Parathyroid adenoma (tissue), 2 donors: Measurements from ENCODE around the gene BST1.

Experiments used
- H2AFZ ChIP-seq: fragments of 300-600 bp; sonication (generic); one replicate; pipeline ENCODE4 v1.7.0; 2017; ENCODE audit warnings: antibody characterized with exemption, mild to moderate bottlenecking
- H3K27ac ChIP-seq: fragments of 300-600 bp; sonication (generic); one replicate; pipeline ENCODE4 v1.7.0; 2017
- H3K27me3 ChIP-seq: fragments of 300-600 bp; sonication (generic); one replicate; pipeline ENCODE4 v1.7.0; 2017; ENCODE audit warnings: low read length; ENCODE audit not compliant: control insufficient read depth, insufficient read depth
- H3K36me3 ChIP-seq: fragments of 300-600 bp; sonication (generic); one replicate; pipeline ENCODE4 v1.7.0; 2017; ENCODE audit warnings: low read length; ENCODE audit not compliant: control insufficient read depth, insufficient read depth
- H3K4me1 ChIP-seq: fragments of 300-600 bp; sonication (generic); one replicate; pipeline ENCODE4 v1.7.0; 2017; ENCODE audit warnings: control low read depth
- H3K4me2 ChIP-seq: fragments of 300-600 bp; sonication (generic); one replicate; pipeline ENCODE4 v1.7.0; 2017; ENCODE audit warnings: low read length
- H3K4me3 ChIP-seq: fragments of 300-600 bp; sonication (generic); one replicate; pipeline ENCODE4 v1.7.0; 2017; ENCODE audit warnings: low read depth, low read length
- H3K79me2 ChIP-seq: fragments of 300-600 bp; sonication (generic); one replicate; pipeline ENCODE4 v1.7.0; 2017; ENCODE audit warnings: control low read depth
- H3K9ac ChIP-seq: fragments of 300-600 bp; sonication (generic); one replicate; pipeline ENCODE4 v1.7.0; 2017; ENCODE audit warnings: mild to moderate bottlenecking
- H3K9me3 ChIP-seq: fragments of 300-600 bp; sonication (generic); one replicate; pipeline ENCODE4 v1.7.0; 2017; ENCODE audit warnings: low read length; ENCODE audit not compliant: control insufficient read depth
- TF ChIP-seq, protein P1 (sequence below): fragments of 300-600 bp; sonication (generic); IDR thresholded peaks from one replicate; pipeline ENCODE4 v1.7.0; 2017; ENCODE audit warnings: antibody characterized with exemption, mild to moderate bottlenecking
- donor health status: primary hyperparathyroidism.

BST1 gene, protein sequence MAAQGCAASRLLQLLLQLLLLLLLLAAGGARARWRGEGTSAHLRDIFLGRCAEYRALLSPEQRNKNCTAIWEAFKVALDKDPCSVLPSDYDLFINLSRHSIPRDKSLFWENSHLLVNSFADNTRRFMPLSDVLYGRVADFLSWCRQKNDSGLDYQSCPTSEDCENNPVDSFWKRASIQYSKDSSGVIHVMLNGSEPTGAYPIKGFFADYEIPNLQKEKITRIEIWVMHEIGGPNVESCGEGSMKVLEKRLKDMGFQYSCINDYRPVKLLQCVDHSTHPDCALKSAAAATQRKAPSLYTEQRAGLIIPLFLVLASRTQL

DNA sequence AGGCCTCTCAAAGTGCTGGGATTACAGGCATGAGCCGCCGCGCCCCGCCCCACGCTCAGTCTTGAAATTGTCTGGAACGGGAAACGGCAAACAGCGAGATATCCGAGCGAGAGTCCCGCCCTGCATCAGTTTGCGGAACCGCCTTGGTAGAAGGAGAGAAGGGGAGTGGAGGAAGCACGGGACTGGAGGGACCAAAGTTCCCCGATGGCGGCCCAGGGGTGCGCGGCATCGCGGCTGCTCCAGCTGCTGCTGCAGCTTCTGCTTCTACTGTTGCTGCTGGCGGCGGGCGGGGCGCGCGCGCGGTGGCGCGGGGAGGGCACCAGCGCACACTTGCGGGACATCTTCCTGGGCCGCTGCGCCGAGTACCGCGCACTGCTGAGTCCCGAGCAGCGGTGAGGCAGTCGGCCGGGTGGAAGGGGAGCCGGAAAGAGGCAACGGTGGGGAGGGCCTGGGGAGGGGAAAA is at the start of gene BST1:
BST1 (plus strand) TSS at position 125 of the 463 bp plus-strand sequence; CDS start at position 205, 80 bp downstream.
- peak within 1 kb of the TSS; percentile 78 for H2AFZ ChIP-seq
- no peaks in the 10 kb centered on the region for H3K79me2 ChIP-seq
- H3K9me3 ChIP-seq, result no peaks in the 10 kb centered on the region
- TF ChIP-seq, protein P1, sequence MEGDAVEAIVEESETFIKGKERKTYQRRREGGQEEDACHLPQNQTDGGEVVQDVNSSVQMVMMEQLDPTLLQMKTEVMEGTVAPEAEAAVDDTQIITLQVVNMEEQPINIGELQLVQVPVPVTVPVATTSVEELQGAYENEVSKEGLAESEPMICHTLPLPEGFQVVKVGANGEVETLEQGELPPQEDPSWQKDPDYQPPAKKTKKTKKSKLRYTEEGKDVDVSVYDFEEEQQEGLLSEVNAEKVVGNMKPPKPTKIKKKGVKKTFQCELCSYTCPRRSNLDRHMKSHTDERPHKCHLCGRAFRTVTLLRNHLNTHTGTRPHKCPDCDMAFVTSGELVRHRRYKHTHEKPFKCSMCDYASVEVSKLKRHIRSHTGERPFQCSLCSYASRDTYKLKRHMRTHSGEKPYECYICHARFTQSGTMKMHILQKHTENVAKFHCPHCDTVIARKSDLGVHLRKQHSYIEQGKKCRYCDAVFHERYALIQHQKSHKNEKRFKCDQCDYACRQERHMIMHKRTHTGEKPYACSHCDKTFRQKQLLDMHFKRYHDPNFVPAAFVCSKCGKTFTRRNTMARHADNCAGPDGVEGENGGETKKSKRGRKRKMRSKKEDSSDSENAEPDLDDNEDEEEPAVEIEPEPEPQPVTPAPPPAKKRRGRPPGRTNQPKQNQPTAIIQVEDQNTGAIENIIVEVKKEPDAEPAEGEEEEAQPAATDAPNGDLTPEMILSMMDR, result no peak
- H3K4me3 ChIP-seq, result peak within 1 kb of the TSS; percentile 1
- peak within 1 kb of the TSS; percentile 41 for H3K4me2 ChIP-seq
- no peaks in the 10 kb centered on the region for H3K27me3 ChIP-seq
- H3K9ac ChIP-seq, result no peak within 1 kb of the TSS
- H3K36me3 ChIP-seq, result no peaks in the 10 kb centered on the region
- no peaks in the 10 kb centered on the region for H3K4me1 ChIP-seq
- H3K27ac ChIP-seq, result no peak within 1 kb of the TSS

DNA sequence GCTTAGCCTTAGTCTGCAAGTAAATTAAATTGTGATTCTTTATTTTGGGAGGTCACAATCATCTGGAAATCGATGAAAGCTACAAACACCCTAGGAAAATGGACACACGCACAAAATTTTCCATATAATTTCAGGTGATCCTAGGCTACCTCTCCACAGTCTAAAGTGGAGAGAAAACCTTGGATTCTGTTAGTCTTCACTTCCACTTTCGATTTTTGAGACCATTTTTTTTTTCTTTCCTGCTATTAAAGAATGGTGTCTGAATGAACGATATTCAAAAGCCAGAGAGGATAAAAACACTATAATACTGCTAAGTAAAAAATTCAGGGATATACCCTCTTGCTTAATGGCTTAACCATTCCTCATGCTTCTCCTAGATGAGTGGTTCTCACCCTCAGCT is 49.4 kb upstream of the BST1 start:
- H3K36me3 ChIP-seq, result no peaks in the 10 kb centered on the region
- peaks cover 2% of the 10 kb centered on the region for H3K4me1 ChIP-seq
- H3K9me3 ChIP-seq, result no peaks in the 10 kb centered on the region
- H3K4me3 ChIP-seq, result peak overlapping the region; percentile 83
- no peak overlapping the region for H3K9ac ChIP-seq
- H3K4me2 ChIP-seq, result peak overlapping the region; percentile 94
- H3K27me3 ChIP-seq, result no peaks in the 10 kb centered on the region
- H2AFZ ChIP-seq, result no peak overlapping the region
- TF ChIP-seq, protein P1, result no peak
- peaks cover 14% of the 10 kb centered on the region for H3K79me2 ChIP-seq
- peak overlapping the region; percentile 85 for H3K27ac ChIP-seq

DNA sequence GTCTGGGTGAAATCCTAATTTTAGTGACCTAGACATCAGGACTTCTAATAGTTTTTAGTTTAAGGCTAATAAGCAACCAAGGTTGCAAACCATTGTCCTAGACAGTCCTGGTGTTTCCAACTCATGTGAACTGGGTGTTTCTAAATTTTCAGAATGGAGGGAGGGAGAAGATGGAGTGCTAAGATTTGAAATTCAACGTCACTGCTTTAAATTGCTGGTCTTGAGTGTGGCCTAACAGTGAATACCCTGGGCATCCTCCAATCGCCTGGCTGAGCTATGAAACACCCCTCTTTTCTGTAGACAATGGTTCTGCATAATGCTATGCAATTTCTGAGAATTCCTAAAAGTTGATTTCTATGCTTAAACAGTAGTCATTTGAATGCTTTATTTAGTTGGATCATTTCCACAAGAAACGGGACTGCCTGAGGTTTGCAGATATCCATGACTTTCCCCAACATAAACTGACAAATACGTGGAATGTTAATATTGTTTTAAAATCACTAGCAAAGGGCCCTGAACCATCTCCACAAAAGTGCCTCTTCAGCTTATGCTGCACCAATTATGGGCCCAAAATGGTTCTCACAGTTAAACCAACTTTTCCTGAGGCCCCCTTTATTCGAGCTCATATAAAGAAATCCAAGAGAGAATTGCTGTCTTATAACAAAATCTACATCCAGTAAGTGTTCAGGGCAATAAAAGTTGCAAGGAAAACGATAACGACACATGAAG is 48.8 kb upstream of the BST1 start:
- TF ChIP-seq, protein P1, result no peak
- peak overlapping the region; percentile 37 for H3K9ac ChIP-seq
- H3K79me2 ChIP-seq, result peaks cover 12% of the 10 kb centered on the region
- H3K4me2 ChIP-seq, result peak overlapping the region; percentile 94
- peaks cover 2% of the 10 kb centered on the region for H3K4me1 ChIP-seq
- H3K4me3 ChIP-seq, result peak overlapping the region; percentile 83
- H3K36me3 ChIP-seq, result no peaks in the 10 kb centered on the region
- peak overlapping the region; percentile 68 for H2AFZ ChIP-seq
- no peaks in the 10 kb centered on the region for H3K27me3 ChIP-seq
- H3K9me3 ChIP-seq, result no peaks in the 10 kb centered on the region
- H3K27ac ChIP-seq, result peak overlapping the region; percentile 85

DNA sequence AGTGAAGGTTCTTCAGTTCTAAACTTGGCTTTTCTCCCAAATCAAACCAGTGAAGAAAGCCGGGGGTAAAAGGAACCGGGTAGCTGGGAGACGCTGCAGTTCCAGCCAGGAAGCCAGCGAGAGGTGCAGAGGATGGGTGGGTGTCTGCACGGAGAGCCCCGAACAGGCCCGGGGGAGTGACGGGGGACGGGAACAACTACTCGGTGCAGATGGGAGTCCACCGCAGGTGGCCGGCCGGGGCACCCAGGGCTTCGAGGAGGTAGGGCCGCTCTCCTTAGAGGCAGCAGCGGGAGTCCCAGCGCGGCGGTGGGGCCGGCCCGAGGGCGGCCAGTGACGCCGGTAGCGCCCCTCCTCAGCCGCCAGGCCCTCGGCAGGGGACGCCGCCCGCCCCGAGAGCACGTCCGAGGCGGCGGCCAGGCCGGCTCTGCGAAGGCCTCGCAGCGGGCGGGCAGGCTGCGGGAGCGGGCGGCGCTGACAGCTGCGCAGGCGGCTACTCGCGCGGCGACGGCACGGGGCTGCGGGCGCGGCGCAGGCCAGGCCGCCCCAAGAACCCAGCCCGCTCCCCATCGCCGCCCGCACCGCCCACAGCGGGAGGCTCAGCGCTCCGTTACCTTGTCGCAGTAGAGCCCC is 48.2 kb upstream of the BST1 start:
- Histone ChIP-seq H3K9ac (peak overlapping the region; percentile 37), H3K4me1 (peaks cover 2% of the 10 kb centered on the region), H3K79me2 (peaks cover 9% of the 10 kb centered on the region), H3K36me3 (no peaks in the 10 kb centered on the region), H3K4me2 (peak overlapping the region; percentile 94), H3K4me3 (peak overlapping the region; percentile 83), H3K27me3 (no peaks in the 10 kb centered on the region), H3K9me3 (no peaks in the 10 kb centered on the region), H2AFZ (peak overlapping the region; percentile 68), H3K27ac (peak overlapping the region; percentile 97)
- TF ChIP-seq, protein P1, result no peak
